ENCODE measurements around the gene GMDS. TPM values are rescaled to one million over a fixed set of nuclear protein-coding genes. Genes with fewer than 3 reads are reported as not detected.

The GMDS gene
- polyA plus RNA-seq, 1 donor (not counting 4 experiments of a cell fraction or from before 2014, with no cell fraction given) = 22.1 TPM

DNA sequence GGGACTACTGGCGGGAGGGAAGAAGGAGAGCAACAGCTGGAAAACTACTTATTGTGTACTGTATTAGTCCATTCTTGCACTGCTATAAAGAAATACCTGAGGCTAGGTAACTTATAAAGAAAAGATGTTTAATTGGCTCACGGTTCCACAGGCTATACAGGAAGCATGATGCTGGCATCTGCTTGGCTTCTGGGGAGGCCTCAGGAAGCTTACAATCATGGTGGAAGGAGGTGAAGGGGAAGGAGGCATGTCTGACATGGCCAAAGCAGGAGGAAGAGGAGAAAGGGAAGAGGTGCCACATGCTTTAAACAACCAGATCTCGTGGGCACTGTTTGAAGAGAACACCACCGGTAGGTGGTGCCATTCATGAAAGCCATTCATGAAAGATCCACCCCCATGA, 67.3 kb downstream of the GMDS start:
- dilution Hi-C loops (cut with MboI; ENCODE audit: extremely low pct_ligation_motif_present, low sequenced_read_pairs) = no loop called here
- no peak overlapping the region for H2AFZ ChIP-seq (ENCODE audit: control insufficient read depth, low read length)
- no peaks in the 10 kb centered on the region for H3K27me3 ChIP-seq (ENCODE audit: control insufficient read depth, extremely low read depth, insufficient read depth, low read length)
- no peaks in the 10 kb centered on the region for H3K9me3 ChIP-seq (ENCODE audit: control insufficient read depth, low read depth, low read length)
- DNase-seq (ENCODE audit: low read depth, low spot score) (no peak), FAIRE-seq (no peak)
- no peaks in the 10 kb centered on the region for H4K20me1 ChIP-seq (ENCODE audit: control insufficient read depth, extremely low read depth, insufficient read depth, low read length)
- H3K4me1 ChIP-seq (ENCODE audit: control insufficient read depth, extremely low read depth, insufficient read depth, low read length) = no peaks in the 10 kb centered on the region
- H3K9me1 ChIP-seq (ENCODE audit: control insufficient read depth, extremely low read depth, insufficient read depth, low read length) = no peaks in the 10 kb centered on the region
- no peak overlapping the region for H3K9ac ChIP-seq (ENCODE audit: control insufficient read depth, extremely low read depth, insufficient read depth, low read length)
- H3K27ac ChIP-seq (ENCODE audit: control insufficient read depth, insufficient read depth, low read length) = no peak overlapping the region
- no peak overlapping the region for H3K4me2 ChIP-seq (ENCODE audit: control insufficient read depth, extremely low read depth, insufficient read depth, low read depth, low read length)
- H3K4me3 ChIP-seq (ENCODE audit: control insufficient read depth in 2 of 3, extremely low read depth in 1 of 3, insufficient read depth in 2 of 3, low read depth in 1 of 3, low read length in 3 of 3) = no peak overlapping the region
- TF ChIP-seq EZH2 (IDR thresholded peaks at IDR 0.05; ENCODE audit: low read length) = no peak
- TF ChIP-seq, protein P1, sequence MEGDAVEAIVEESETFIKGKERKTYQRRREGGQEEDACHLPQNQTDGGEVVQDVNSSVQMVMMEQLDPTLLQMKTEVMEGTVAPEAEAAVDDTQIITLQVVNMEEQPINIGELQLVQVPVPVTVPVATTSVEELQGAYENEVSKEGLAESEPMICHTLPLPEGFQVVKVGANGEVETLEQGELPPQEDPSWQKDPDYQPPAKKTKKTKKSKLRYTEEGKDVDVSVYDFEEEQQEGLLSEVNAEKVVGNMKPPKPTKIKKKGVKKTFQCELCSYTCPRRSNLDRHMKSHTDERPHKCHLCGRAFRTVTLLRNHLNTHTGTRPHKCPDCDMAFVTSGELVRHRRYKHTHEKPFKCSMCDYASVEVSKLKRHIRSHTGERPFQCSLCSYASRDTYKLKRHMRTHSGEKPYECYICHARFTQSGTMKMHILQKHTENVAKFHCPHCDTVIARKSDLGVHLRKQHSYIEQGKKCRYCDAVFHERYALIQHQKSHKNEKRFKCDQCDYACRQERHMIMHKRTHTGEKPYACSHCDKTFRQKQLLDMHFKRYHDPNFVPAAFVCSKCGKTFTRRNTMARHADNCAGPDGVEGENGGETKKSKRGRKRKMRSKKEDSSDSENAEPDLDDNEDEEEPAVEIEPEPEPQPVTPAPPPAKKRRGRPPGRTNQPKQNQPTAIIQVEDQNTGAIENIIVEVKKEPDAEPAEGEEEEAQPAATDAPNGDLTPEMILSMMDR (optimal IDR thresholded peaks at IDR 0.05 in 1 of 3, IDR thresholded peaks at IDR 0.05 in 1 of 3, conservative IDR thresholded peaks at IDR 0.05 in 1 of 3; ENCODE audit: extremely low read depth in 1 of 3, insufficient read depth in 2 of 3, low read length in 3 of 3) = no peak
- H3K36me3 ChIP-seq (ENCODE audit: control insufficient read depth in 2 of 2, extremely low read depth in 1 of 2, insufficient read depth in 2 of 2, low read length in 2 of 2) = no peaks in the 10 kb centered on the region
- H3K79me2 ChIP-seq (ENCODE audit: control insufficient read depth, insufficient read depth, low read length) = peaks cover 2% of the 10 kb centered on the region

DNA sequence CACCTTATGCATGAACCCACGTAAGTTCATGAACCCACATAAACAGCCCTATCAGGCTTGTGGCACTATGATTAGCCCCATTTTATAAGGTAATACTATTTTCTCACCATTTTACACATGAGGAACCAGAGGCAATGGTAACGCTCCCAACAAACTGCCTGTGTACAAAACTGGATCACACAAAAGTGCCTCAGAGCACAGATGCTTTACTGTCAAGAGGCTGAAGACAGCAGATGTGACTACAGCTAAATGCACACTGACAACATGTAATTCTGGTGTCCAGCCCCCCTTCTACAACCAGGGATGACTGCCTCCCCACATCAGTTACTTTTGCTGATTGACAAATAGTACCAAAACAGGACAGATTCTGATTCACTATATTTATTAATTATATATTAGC, 69.6 kb downstream of the GMDS start:
- DNase-seq (ENCODE audit: low read depth, low spot score) (no peak), FAIRE-seq (no peak)
- H3K27me3 ChIP-seq (ENCODE audit: control insufficient read depth, extremely low read depth, insufficient read depth, low read length) = no peaks in the 10 kb centered on the region
- peaks cover 2% of the 10 kb centered on the region for H3K79me2 ChIP-seq (ENCODE audit: control insufficient read depth, insufficient read depth, low read length)
- no peak overlapping the region for H3K9ac ChIP-seq (ENCODE audit: control insufficient read depth, extremely low read depth, insufficient read depth, low read length)
- H3K27ac ChIP-seq (ENCODE audit: control insufficient read depth, insufficient read depth, low read length) = no peak overlapping the region
- no peaks in the 10 kb centered on the region for H3K9me1 ChIP-seq (ENCODE audit: control insufficient read depth, extremely low read depth, insufficient read depth, low read length)
- H4K20me1 ChIP-seq (ENCODE audit: control insufficient read depth, extremely low read depth, insufficient read depth, low read length) = no peaks in the 10 kb centered on the region
- no peaks in the 10 kb centered on the region for H3K4me1 ChIP-seq (ENCODE audit: control insufficient read depth, extremely low read depth, insufficient read depth, low read length)
- TF ChIP-seq EZH2 (IDR thresholded peaks at IDR 0.05; ENCODE audit: low read length) = no peak
- TF ChIP-seq, protein P1 (optimal IDR thresholded peaks at IDR 0.05 in 1 of 3, IDR thresholded peaks at IDR 0.05 in 1 of 3, conservative IDR thresholded peaks at IDR 0.05 in 1 of 3; ENCODE audit: extremely low read depth in 1 of 3, insufficient read depth in 2 of 3, low read length in 3 of 3) = no peak
- no peak overlapping the region for H3K4me3 ChIP-seq (ENCODE audit: control insufficient read depth in 2 of 3, extremely low read depth in 1 of 3, insufficient read depth in 2 of 3, low read depth in 1 of 3, low read length in 3 of 3)
- H3K4me2 ChIP-seq (ENCODE audit: control insufficient read depth, extremely low read depth, insufficient read depth, low read depth, low read length) = no peak overlapping the region
- H3K9me3 ChIP-seq (ENCODE audit: control insufficient read depth, low read depth, low read length) = no peaks in the 10 kb centered on the region
- dilution Hi-C loops (cut with MboI; ENCODE audit: extremely low pct_ligation_motif_present, low sequenced_read_pairs) = no loop called here
- no peak overlapping the region for H2AFZ ChIP-seq (ENCODE audit: control insufficient read depth, low read length)
- no peaks in the 10 kb centered on the region for H3K36me3 ChIP-seq (ENCODE audit: control insufficient read depth in 2 of 2, extremely low read depth in 1 of 2, insufficient read depth in 2 of 2, low read length in 2 of 2)

All from keratinocyte (primary cell).